Prostate gland (tissue), 2 donors: ENCODE data around the gene RER1.
A peak's percentile ranks its signal among the peaks of the same experiment; 100 is the strongest.

Experiments used
- POLR2A ChIP-seq: fragments of 450-650 bp; IDR thresholded peaks from one replicate; pipeline ENCODE4 v1.6.1; 2016; ENCODE audit warnings: antibody characterized with exemption, mild to moderate bottlenecking
- POLR2AphosphoS5 ChIP-seq: sonication (generic); formaldehyde crosslinking; IDR thresholded peaks from one replicate; pipeline ENCODE4 v1.6.1; 2017; ENCODE audit warnings: antibody characterized with exemption
- TF ChIP-seq, protein P1 (sequence below), 4 experiments: fragments of 200-600 bp in 2 of 4; fragments of 450-650 bp in 2 of 4; sonication (generic) in 2 of 4; IDR thresholded peaks; 1 replicate in 3 of 4; 2 replicates in 1 of 4; pipeline ENCODE4 v1.5.1; 2016 to 2019; ENCODE audit warnings: antibody characterized with exemption in 4 of 4, mild to moderate bottlenecking in 2 of 4, moderate library complexity in 2 of 4

DNA sequence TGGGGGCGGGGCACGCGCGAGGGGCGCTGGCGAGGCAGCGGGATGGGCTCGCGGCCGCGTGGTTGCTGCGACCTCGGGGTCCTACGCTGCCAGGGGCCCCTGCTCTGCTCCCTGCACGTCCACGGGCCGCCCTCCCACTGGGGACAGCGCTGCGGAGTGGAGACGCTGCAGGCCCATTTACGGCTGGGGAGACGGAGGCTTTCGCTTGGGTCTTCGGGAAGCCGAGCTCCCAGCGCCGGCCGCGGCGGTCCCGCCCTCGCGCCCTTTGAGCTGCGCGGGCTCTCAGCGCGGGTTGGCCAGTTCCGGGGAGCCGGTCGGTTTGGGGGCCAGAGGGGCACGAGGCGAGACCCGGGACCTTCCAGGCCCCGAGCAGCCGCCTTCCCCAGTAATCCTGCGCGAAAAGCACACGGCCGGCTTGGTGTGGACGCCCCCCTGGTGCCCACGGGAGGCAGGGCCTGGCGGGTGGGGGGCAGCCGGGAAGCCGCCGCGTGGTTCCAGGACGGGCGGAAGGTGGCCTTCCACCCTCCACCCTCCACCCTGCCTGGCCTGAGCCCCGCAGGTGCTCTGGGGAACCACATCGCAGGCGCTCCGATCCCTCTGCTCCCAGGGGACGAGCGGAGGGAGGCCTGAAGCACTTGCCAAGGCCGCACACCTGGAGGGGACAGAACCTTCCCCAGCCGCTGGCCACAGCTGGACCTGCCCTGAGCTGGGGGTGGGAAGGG lies 21.3 kb downstream of the RER1 start:
- TF ChIP-seq, protein P1, sequence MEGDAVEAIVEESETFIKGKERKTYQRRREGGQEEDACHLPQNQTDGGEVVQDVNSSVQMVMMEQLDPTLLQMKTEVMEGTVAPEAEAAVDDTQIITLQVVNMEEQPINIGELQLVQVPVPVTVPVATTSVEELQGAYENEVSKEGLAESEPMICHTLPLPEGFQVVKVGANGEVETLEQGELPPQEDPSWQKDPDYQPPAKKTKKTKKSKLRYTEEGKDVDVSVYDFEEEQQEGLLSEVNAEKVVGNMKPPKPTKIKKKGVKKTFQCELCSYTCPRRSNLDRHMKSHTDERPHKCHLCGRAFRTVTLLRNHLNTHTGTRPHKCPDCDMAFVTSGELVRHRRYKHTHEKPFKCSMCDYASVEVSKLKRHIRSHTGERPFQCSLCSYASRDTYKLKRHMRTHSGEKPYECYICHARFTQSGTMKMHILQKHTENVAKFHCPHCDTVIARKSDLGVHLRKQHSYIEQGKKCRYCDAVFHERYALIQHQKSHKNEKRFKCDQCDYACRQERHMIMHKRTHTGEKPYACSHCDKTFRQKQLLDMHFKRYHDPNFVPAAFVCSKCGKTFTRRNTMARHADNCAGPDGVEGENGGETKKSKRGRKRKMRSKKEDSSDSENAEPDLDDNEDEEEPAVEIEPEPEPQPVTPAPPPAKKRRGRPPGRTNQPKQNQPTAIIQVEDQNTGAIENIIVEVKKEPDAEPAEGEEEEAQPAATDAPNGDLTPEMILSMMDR (IDR thresholded peaks at IDR 0.05): no peak
- TF ChIP-seq POLR2A: peak; percentile 69
- no peak for TF ChIP-seq POLR2AphosphoS5
